Body of pancreas (tissue), 4 donors: ENCODE measurements around the gene SLC29A4.

ENCODE experiments used
- POLR2A ChIP-seq, 3 donors: fragments of 450-650 bp; IDR thresholded peaks; one replicate each; pipeline ENCODE4 v1.6.1; 2016; ENCODE audit warnings: antibody characterized with exemption in 3 of 3, mild to moderate bottlenecking in 2 of 3
- TF ChIP-seq, protein P1 (sequence below), 7 experiments: fragments of 450-650 bp in 4 of 7; fragments of 200-600 bp in 3 of 7; sonication (generic) in 3 of 7; IDR thresholded peaks; one replicate each; pipeline ENCODE4 v1.5.1; 2016 to 2019; ENCODE audit warnings: antibody characterized with exemption in 7 of 7

DNA sequence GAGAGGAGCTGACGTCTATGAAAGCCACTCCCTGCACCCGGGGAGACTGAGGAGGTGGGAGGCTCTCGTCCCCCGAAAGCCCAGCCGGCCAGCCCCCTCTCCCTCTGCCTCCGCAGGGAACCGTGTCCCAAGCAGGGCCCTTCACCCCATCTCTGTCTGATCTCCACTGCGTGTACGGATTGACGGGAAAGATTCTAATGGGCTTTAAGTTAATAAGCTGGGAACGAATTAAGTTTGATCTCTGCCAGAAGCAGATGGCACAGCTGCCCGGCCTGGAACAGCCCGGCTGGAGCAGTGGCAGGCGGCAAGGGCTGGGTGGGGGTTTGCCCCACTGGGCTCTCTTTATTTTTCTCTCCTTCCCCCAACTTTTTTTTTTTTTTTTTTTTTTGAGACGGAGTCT lies 6.1 kb upstream of the SLC29A4 start:
- TF ChIP-seq, protein P1, sequence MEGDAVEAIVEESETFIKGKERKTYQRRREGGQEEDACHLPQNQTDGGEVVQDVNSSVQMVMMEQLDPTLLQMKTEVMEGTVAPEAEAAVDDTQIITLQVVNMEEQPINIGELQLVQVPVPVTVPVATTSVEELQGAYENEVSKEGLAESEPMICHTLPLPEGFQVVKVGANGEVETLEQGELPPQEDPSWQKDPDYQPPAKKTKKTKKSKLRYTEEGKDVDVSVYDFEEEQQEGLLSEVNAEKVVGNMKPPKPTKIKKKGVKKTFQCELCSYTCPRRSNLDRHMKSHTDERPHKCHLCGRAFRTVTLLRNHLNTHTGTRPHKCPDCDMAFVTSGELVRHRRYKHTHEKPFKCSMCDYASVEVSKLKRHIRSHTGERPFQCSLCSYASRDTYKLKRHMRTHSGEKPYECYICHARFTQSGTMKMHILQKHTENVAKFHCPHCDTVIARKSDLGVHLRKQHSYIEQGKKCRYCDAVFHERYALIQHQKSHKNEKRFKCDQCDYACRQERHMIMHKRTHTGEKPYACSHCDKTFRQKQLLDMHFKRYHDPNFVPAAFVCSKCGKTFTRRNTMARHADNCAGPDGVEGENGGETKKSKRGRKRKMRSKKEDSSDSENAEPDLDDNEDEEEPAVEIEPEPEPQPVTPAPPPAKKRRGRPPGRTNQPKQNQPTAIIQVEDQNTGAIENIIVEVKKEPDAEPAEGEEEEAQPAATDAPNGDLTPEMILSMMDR (IDR thresholded peaks at IDR 0.05): no peak
- TF ChIP-seq POLR2A (IDR thresholded peaks at IDR 0.05): no peak
